Psoas muscle (tissue), 8 donors: ENCODE results near the gene POU2AF2. TPM values are rescaled to one million over a fixed set of nuclear protein-coding genes. Genes with fewer than 3 reads are reported as not detected.
A peak's percentile ranks its signal among the peaks of the same experiment; 100 is the strongest.
"Not testable (repeated sequence)": the region's sequence is repeated elsewhere in the genome, so short reads cannot be mapped to it uniquely, and the experiment has no call there.

Experiments used
- ATAC-seq, 4 donors: fragments of 200-7000 bp; cut with Tn5 transposase; one replicate each; pipeline ENCODE4 v1.9.1; 2020; ENCODE audit warnings: moderate library complexity in 3 of 4, mild to moderate bottlenecking in 2 of 4
- DNase-seq, 2 donors: peaks; one replicate each; pipeline ENCODE4 v3.0.0-alpha.2; 2020
- H3K27ac ChIP-seq: fragments of 200-600 bp; one replicate; pipeline ENCODE4 v1.8.0; 2022
- H3K27me3 ChIP-seq, 3 donors: fragments of 200-600 bp in 1 of 3; one replicate each; pipeline versions ENCODE4 v1.6.1 to v1.8.0; 2013 to 2022; ENCODE audit warnings: low read length in 2 of 3, mild to moderate bottlenecking in 2 of 3, moderate library complexity in 1 of 3; ENCODE audit not compliant: insufficient read depth in 3 of 3
- H3K36me3 ChIP-seq, 2 donors: fragments of 200-600 bp in 1 of 2; one replicate each; pipeline versions ENCODE4 v1.6.1 to v1.8.0; 2013 to 2022; ENCODE audit warnings: low read depth in 1 of 2, mild to moderate bottlenecking in 1 of 2, moderate library complexity in 1 of 2; ENCODE audit not compliant: insufficient read depth in 1 of 2
- H3K4me1 ChIP-seq: fragments of 200-600 bp; one replicate; pipeline ENCODE4 v1.8.0; 2022
- H3K4me3 ChIP-seq: fragments of 200-600 bp; one replicate; pipeline ENCODE4 v1.8.0; 2022; ENCODE audit warnings: mild to moderate bottlenecking
- H3K9me3 ChIP-seq: fragments of 200-600 bp; one replicate; pipeline ENCODE4 v1.8.0; 2022
- CTCF ChIP-seq: fragments of 200-600 bp; IDR thresholded peaks from one replicate; pipeline ENCODE4 v1.8.0; 2022; ENCODE audit warnings: antibody characterized with exemption
- WGBS, 3 donors: extraction: QIAGEN DNeasy Blood & Tissue Kit; methylation state at CpG; one replicate each; pipeline versions ENCODE4 v1.1.6 to v1.1.7; 2013; 5-methylcytosine and 5-hydroxymethylcytosine counted together
- intact Hi-C, 2 donors: fragments of 100-400 bp; cut with DNase I; formaldehyde crosslinking; loops; one replicate each; pipeline versions ENCODE4 v1.11.0 to v1.14.2; 2022
- polyA plus RNA-seq, 3 donors: library from polyadenylated mRNA; stranded (reverse); fragments of 200-250 nt; gene quantifications; one replicate each; pipeline ENCODE4 v1.2.3, GENCODE V29; 2013
- total RNA-seq, 4 donors: library from RNA; stranded (reverse); fragmentation: NEBNext Ultra II Directional in 2 of 4; extraction: Animal tissue kit (Norgen Biotek cat#: 25700) in 2 of 4; gene quantifications; one replicate each; pipeline versions ENCODE4 v1.2.1 to v1.2.4, GENCODE V29; 2021 to 2023
- donor health status: healthy with polysubstance abuse.
- donor health status: DM: no; HTN: no; CAD: no; lungs with moderate emphysema.
- donor health status: Bipolar disorder and iron deficiency.
- donor health status: healthy.
- donor health status: DM: yes; HTN: yes; CAD: no.
- donor health status: DM: no; HTN: no; CAD: no.
- donor health status: DM: no; HTN: no; CAD: no.
- donor health status: DM: yes; HTN: yes; CAD: no.

POU2AF2 gene
- total and polyA plus RNA-seq, 7 donors: 0.30 to 3.0 (median 0.98) TPM

DNA sequence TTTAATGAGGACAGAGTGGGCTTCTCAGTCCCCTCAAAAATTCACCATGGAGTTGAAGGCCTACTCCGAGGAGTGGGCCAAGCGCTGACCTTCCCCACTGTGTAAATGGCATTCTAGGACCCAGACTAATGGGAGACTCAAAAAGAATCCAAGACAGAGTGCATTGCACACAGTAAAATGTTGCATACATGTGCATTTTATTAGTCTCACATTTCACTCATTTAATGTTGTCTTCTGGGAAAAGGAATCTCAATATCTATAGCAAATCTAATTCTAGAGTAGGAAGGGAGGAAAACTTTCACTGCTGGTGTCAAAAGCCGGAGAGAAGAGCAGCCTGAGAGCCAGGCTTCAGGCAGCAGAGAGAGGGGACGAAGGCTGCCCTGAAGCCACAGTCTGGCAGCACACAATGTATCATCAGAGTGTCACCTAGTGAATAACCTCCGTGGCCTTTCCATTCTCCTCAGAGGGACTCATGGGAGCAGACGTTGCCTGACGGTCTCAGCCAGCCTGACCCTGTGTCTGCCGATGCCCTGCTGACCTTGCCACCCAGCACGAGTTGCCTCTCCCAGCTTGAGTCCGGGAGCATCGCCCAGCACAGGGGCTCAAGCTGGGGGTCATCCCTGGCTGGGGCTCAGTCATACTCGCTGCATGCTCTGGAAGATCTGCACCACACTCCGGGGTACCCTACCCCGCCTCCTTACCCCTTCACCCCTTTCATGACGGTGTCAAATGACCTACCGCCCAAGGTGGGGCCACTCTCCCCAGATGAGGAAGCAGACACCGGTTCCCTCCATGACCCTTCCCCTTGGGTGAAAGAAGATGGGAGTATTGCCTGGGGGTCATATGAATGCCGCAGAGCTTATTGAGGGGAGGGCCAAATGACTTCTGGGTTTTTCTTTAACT, 39.9 kb downstream of the POU2AF2 start:
- intact Hi-C loops: loop anchor here in 1 of 2 donors (10.0 kb wide), 1 partner anchor 49 kb away; no protein-coding TSS in a partner anchor
- no peaks in the 10 kb centered on the region for H3K9me3 ChIP-seq
- H3K36me3 ChIP-seq: no peaks in the 10 kb centered on the region
- ATAC-seq: no peak
- TF ChIP-seq CTCF: no peak
- H3K4me3 ChIP-seq: no peak overlapping the region
- DNase-seq: no peak
- WGBS, 3 donors: 73 to 83% (median 74%) methylated on average over 18 of the region's 18 CpGs
- H3K27me3 ChIP-seq: no peaks in the 10 kb centered on the region
- peaks cover 5% of the 10 kb centered on the region for H3K4me1 ChIP-seq
- peak overlapping the region; percentile 31 for H3K27ac ChIP-seq

- TF ChIP-seq CTCF: no peak
- no peak overlapping the region for H3K27ac ChIP-seq
- intact Hi-C loops: no loop called here
- no peaks in the 10 kb centered on the region for H3K9me3 ChIP-seq
- no peaks in the 10 kb centered on the region for H3K4me1 ChIP-seq
- WGBS, 3 donors: 97 to 99% (median 98%) methylated on average over 5 of the region's 5 CpGs
- no peak for ATAC-seq
- H3K27me3 ChIP-seq: no peaks in the 10 kb centered on the region
- H3K36me3 ChIP-seq: no peaks in the 10 kb centered on the region
- H3K4me3 ChIP-seq: no peak overlapping the region
- DNase-seq: no peak
Observed at GRCh38 chr11:111291764-111292163, 46.2 kb downstream of the POU2AF2 start.

DNA sequence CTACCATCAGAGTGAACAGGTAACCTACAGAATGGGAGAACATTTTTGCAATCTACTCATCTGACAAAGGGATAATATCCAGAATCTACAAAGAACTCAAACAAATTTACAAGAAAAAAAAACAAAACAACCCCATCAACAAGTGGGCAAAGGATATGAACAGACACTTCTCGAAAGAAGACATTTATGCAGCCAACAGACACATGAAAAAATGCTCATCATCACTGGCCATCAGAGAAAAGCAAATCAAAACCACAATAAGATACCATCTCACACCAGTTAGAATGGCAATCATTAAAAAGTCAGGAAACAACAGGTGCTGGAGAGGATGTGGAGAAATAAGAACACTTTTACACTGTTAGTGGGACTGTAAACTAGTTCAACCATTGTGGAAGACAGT, 46.9 kb downstream of the POU2AF2 start:
- H3K4me1 ChIP-seq, H3K27me3 ChIP-seq, H3K27ac ChIP-seq, DNase-seq, ATAC-seq, H3K36me3 ChIP-seq, H3K9me3 ChIP-seq, H3K4me3 ChIP-seq, intact Hi-C loops: not testable (repeated sequence)
- 82 to 100% (median 88%) methylated on average over 1 of the region's 1 CpG for WGBS, 3 donors

- H3K4me1 ChIP-seq: peaks cover 3% of the 10 kb centered on the region
- TF ChIP-seq CTCF: no peak
- H3K36me3 ChIP-seq: no peaks in the 10 kb centered on the region
- no peaks in the 10 kb centered on the region for H3K27me3 ChIP-seq
- intact Hi-C loops: loop anchor here in 1 of 2 donors (5.0 kb wide), 1 partner anchor 126 kb away; no protein-coding TSS in a partner anchor
- ATAC-seq (no peak), DNase-seq (no peak)
- no peak overlapping the region for H3K27ac ChIP-seq
- no peaks in the 10 kb centered on the region for H3K9me3 ChIP-seq
- 95 to 97% (median 96%) methylated on average over 3 of the region's 3 CpGs for WGBS, 3 donors
- H3K4me3 ChIP-seq: no peak overlapping the region
Observed at GRCh38 chr11:111296196-111296595, 50.7 kb downstream of the POU2AF2 start.

- ATAC-seq: no peak
- TF ChIP-seq CTCF: no peak
- Histone ChIP-seq H3K27ac (no peak overlapping the region), H3K4me1 (peaks cover 3% of the 10 kb centered on the region), H3K4me3 (no peak overlapping the region), H3K9me3 (no peaks in the 10 kb centered on the region), H3K27me3 (no peaks in the 10 kb centered on the region), H3K36me3 (no peaks in the 10 kb centered on the region)
- intact Hi-C loops: loop anchor here in 1 of 2 donors (5.0 kb wide), 1 partner anchor 125 kb away; no protein-coding TSS in a partner anchor
- WGBS, 3 donors: 97 to 98% (median 98%) methylated on average over 10 of the region's 10 CpGs
- DNase-seq: peak in 1 of 2 donors; percentile 48
Observed at GRCh38 chr11:111297696-111298095, 52.2 kb downstream of the POU2AF2 start.
